Measurements from ENCODE around the gene HTT. TPM values are rescaled to one million over a fixed set of nuclear protein-coding genes. Genes with fewer than 3 reads are reported as not detected.
A peak's percentile ranks its signal among the peaks of the same experiment; 100 is the strongest.

The HTT gene
- polyA plus RNA-seq, 3 donors: 1.8 to 27.1 (median 3.0) TPM

DNA sequence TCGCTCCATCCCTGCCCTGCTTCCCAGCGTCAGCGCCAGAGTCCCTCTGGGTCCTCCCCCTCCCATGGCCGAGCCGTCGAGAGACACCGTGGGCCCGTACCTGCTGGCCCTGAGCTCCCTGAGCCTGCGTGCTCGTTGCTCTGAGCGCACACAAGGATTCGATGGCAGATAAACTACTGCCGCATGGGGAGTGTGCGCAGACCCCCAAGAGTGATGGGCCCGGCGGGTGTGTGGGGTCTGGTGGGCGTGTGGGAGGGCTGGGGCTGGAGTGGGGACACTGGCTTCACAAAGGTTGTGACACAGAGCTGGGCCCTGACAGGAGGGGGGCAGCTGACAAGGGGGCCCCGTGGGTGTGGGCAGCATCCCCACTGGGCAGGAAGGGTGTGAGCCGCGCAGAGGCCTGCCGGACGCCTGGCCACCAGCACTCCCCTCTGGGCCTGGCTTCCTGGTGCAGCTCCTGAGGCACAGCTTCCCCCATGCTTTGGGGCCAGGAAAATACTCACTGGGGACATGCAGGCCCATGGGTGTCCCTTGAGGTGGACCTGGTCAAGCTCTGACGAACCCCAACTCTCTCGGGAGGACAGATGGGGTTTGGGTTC, 213.6 kb downstream of the HTT start:
- H2AFZ ChIP-seq (ENCODE audit: insufficient read depth, low read depth, low read length, poor library complexity, severe bottlenecking): no peak overlapping the region
- WGBS (ENCODE audit: insufficient coverage): 87% methylated on average over 21 of the region's 24 CpGs
- peaks cover 37 to 46% of the 10 kb centered on the region in 2 donors for H3K4me1 ChIP-seq (ENCODE audit: control insufficient read depth in 1 of 2, insufficient read depth in 2 of 2, low read length in 2 of 2)
- Mint-ChIP-seq H3K4me1 (peaks cover 33% of the 10 kb centered on the region), H3K36me3 (peaks cover 0 to 10% of the 10 kb centered on the region in 2 donors), H3K27me3 (ENCODE audit: low read depth in 3 of 3) (peaks cover 17 to 27% (median 26%) of the 10 kb centered on the region in 3 donors), H3K4me3 (no peak overlapping the region), H3K9me3 (no peaks in the 10 kb centered on the region), H3K27ac (no peak overlapping the region)
- intact Hi-C loops (cut with micrococcal nuclease): no loop called here
- no peaks in the 10 kb centered on the region for H3K9me3 ChIP-seq (replicated peaks in 1 of 2; ENCODE audit: control insufficient read depth in 1 of 2, insufficient read depth in 1 of 2, low read length in 2 of 2)
- H3K4me3 ChIP-seq (replicated peaks in 1 of 3; ENCODE audit: low read depth in 2 of 3, low read length in 3 of 3): no peak overlapping the region
- H3K79me2 ChIP-seq (ENCODE audit: insufficient read depth, low read length): no peaks in the 10 kb centered on the region
- no peak overlapping the region for H3K4me2 ChIP-seq (replicated peaks; ENCODE audit: extremely low read depth, low read length, poor library complexity, severe bottlenecking)
- no peak overlapping the region for H3K27ac ChIP-seq (ENCODE audit: low read depth in 1 of 2, low read length in 2 of 2)
- TF ChIP-seq, protein P1, sequence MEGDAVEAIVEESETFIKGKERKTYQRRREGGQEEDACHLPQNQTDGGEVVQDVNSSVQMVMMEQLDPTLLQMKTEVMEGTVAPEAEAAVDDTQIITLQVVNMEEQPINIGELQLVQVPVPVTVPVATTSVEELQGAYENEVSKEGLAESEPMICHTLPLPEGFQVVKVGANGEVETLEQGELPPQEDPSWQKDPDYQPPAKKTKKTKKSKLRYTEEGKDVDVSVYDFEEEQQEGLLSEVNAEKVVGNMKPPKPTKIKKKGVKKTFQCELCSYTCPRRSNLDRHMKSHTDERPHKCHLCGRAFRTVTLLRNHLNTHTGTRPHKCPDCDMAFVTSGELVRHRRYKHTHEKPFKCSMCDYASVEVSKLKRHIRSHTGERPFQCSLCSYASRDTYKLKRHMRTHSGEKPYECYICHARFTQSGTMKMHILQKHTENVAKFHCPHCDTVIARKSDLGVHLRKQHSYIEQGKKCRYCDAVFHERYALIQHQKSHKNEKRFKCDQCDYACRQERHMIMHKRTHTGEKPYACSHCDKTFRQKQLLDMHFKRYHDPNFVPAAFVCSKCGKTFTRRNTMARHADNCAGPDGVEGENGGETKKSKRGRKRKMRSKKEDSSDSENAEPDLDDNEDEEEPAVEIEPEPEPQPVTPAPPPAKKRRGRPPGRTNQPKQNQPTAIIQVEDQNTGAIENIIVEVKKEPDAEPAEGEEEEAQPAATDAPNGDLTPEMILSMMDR (IDR thresholded peaks at IDR 0.05): no peak
- no peak overlapping the region for H3K9ac ChIP-seq (ENCODE audit: insufficient read depth, low read length, poor library complexity, severe bottlenecking)
- H3K27me3 ChIP-seq (ENCODE audit: control insufficient read depth in 2 of 2, insufficient read depth in 2 of 2, low read length in 2 of 2): no peaks in the 10 kb centered on the region
- no peaks in the 10 kb centered on the region for H3K36me3 ChIP-seq (replicated peaks in 1 of 2; ENCODE audit: control insufficient read depth in 1 of 2, insufficient read depth in 2 of 2, low read length in 2 of 2)
- no peak for DNase-seq
- no peaks in the 10 kb centered on the region for H4K20me1 ChIP-seq (ENCODE audit: insufficient read depth, low read length)

DNA sequence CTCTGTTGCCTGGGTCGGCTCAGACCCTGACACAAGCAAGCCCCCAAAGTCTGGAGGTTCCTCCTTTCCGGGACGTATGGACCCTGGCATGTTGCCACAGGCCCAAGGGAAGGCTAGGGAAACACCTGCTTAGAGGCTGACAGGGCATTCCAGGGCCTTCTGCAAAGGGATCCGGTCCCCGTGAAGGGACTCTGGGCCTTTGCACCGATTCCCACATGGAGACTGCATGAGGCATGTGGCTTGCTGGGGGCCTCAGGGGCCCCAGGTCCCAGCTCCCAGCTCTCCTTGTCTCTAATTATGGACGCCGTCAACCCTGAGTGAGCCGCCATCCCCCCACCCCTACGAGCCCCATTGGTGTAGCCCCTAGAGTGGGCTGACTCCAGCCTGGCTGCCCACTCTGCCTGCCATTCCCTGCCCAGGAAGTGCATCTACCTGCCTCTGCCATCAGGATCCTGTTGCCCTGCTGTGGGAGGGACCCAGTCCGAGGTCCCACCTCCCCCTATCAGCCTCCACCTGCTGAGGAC, 214.2 kb downstream of the HTT start:
- Mint-ChIP-seq H3K36me3 (peaks cover 0 to 10% of the 10 kb centered on the region in 2 donors), H3K27me3 (ENCODE audit: low read depth in 3 of 3) (peaks cover 18 to 30% (median 24%) of the 10 kb centered on the region in 3 donors), H3K4me3 (peak overlapping the region in 1 of 2 donors; percentile 51), H3K27ac (peak overlapping the region in 1 of 7 donors; percentile 37), H3K4me1 (peaks cover 36% of the 10 kb centered on the region), H3K9me3 (no peaks in the 10 kb centered on the region)
- Histone ChIP-seq H3K27me3 (ENCODE audit: control insufficient read depth in 2 of 2, insufficient read depth in 2 of 2, low read length in 2 of 2) (peaks cover 0 to 1% of the 10 kb centered on the region in 2 donors), H3K36me3 (replicated peaks in 1 of 2; ENCODE audit: control insufficient read depth in 1 of 2, insufficient read depth in 2 of 2, low read length in 2 of 2) (no peaks in the 10 kb centered on the region), H3K4me3 (replicated peaks in 1 of 3; ENCODE audit: low read depth in 2 of 3, low read length in 3 of 3) (no peak overlapping the region), H2AFZ (ENCODE audit: insufficient read depth, low read depth, low read length, poor library complexity, severe bottlenecking) (no peak overlapping the region), H3K27ac (ENCODE audit: low read depth in 1 of 2, low read length in 2 of 2) (no peak overlapping the region), H3K4me2 (replicated peaks; ENCODE audit: extremely low read depth, low read length, poor library complexity, severe bottlenecking) (no peak overlapping the region), H3K9ac (ENCODE audit: insufficient read depth, low read length, poor library complexity, severe bottlenecking) (no peak overlapping the region), H3K9me3 (replicated peaks in 1 of 2; ENCODE audit: control insufficient read depth in 1 of 2, insufficient read depth in 1 of 2, low read length in 2 of 2) (no peaks in the 10 kb centered on the region), H4K20me1 (ENCODE audit: insufficient read depth, low read length) (no peaks in the 10 kb centered on the region), H3K4me1 (ENCODE audit: control insufficient read depth in 1 of 2, insufficient read depth in 2 of 2, low read length in 2 of 2) (peaks cover 39 to 49% of the 10 kb centered on the region in 2 donors), H3K79me2 (ENCODE audit: insufficient read depth, low read length) (no peaks in the 10 kb centered on the region)
- intact Hi-C loops (cut with micrococcal nuclease): no loop called here
- 49% methylated on average over 10 of the region's 11 CpGs for WGBS (ENCODE audit: insufficient coverage)
- TF ChIP-seq, protein P1 (IDR thresholded peaks at IDR 0.05): no peak
- DNase-seq: no peak
